GM18505 (cell line): ENCODE data around the gene BCL7B.
"Not testable (repeated sequence)": the region's sequence is repeated elsewhere in the genome, so short reads cannot be mapped to it uniquely, and the experiment has no call there.

ENCODE experiments used
- ATAC-seq: cut with Tn5 transposase; IDR thresholded peaks from one replicate; pipeline ENCODE4 v1.9.1; 2021; ENCODE audit not compliant: unreplicated experiment
- POLR2A ChIP-seq: IDR thresholded peaks from 4 replicates; pipeline ENCODE4 v1.6.1; 2011; ENCODE audit warnings: borderline replicate concordance; ENCODE audit not compliant: insufficient read depth, insufficient read length; ENCODE audit errors: extremely low read depth

BCL7B gene

GRCh38 chr7:73515178-73515577 lies 42.3 kb downstream of the BCL7B start:
- no peak for TF ChIP-seq POLR2A
- no peak for ATAC-seq

- TF ChIP-seq POLR2A: no peak
Observed at GRCh38 chr7:73512018-73512780, 45.3 kb downstream of the BCL7B start.

GRCh38 chr7:73509463-73509862 lies 48.0 kb downstream of the BCL7B start:
- no peak for ATAC-seq
- no peak for TF ChIP-seq POLR2A

More at GRCh38 chr7:73512018-73512780, 45.3 kb downstream of the BCL7B start:
- ATAC-seq: no peak

GRCh38 chr7:73507556-73507955 lies 49.9 kb downstream of the BCL7B start:
- no peak for TF ChIP-seq POLR2A
- ATAC-seq: no peak

GRCh38 chr7:73504920-73505319 lies 52.6 kb downstream of the BCL7B start:
- ATAC-seq: no peak
- TF ChIP-seq POLR2A: no peak

GRCh38 chr7:73504017-73504416 lies 53.5 kb downstream of the BCL7B start:
- ATAC-seq: no peak
- no peak for TF ChIP-seq POLR2A

- no peak for ATAC-seq
- TF ChIP-seq POLR2A: no peak
Observed at GRCh38 chr7:73503229-73503628, 54.3 kb downstream of the BCL7B start.

- TF ChIP-seq POLR2A: no peak
- no peak for ATAC-seq
Observed at GRCh38 chr7:73496626-73497025, 60.9 kb downstream of the BCL7B start.

GRCh38 chr7:73495507-73495906 lies 62.0 kb downstream of the BCL7B start:
- not testable (repeated sequence) for ATAC-seq

- TF ChIP-seq POLR2A: no peak
- ATAC-seq: no peak
Observed at GRCh38 chr7:73489976-73490375, 67.5 kb downstream of the BCL7B start.

GRCh38 chr7:73487486-73487885 lies 70.0 kb downstream of the BCL7B start:
- no peak for TF ChIP-seq POLR2A
- no peak for ATAC-seq
